Cardiac septum (tissue), 1 donor: ENCODE measurements around the gene FLOT2. TPM values are rescaled to one million over a fixed set of nuclear protein-coding genes. Genes with fewer than 3 reads are reported as not detected.
"Not testable (repeated sequence)": the region's sequence is repeated elsewhere in the genome, so short reads cannot be mapped to it uniquely, and the experiment has no call there.

Source experiments
- DNase-seq: peaks from one replicate; pipeline ENCODE4 v3.0.0-alpha.2; 2020; ENCODE audit warnings: low spot score
- intact Hi-C: fragments of 100-400 bp; cut with DNase I; formaldehyde crosslinking; loops from one replicate; pipeline ENCODE4 v1.14.0; 2022
- long read RNA-seq: library from polyadenylated mRNA; unstranded; transcript quantifications from one replicate; pipeline ENCODE4 v2.0.0, GENCODE V29; 2021
- total RNA-seq: library from RNA; stranded (reverse); fragmentation: NEBNext Ultra II Directional; extraction: Animal tissue kit (Norgen Biotek cat#: 25700); gene quantifications from one replicate; pipeline ENCODE4 v1.2.1, GENCODE V29; 2021
- donor health status: DM: no; HTN: no; CAD: no.

The FLOT2 gene, protein sequence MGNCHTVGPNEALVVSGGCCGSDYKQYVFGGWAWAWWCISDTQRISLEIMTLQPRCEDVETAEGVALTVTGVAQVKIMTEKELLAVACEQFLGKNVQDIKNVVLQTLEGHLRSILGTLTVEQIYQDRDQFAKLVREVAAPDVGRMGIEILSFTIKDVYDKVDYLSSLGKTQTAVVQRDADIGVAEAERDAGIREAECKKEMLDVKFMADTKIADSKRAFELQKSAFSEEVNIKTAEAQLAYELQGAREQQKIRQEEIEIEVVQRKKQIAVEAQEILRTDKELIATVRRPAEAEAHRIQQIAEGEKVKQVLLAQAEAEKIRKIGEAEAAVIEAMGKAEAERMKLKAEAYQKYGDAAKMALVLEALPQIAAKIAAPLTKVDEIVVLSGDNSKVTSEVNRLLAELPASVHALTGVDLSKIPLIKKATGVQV
- 80.4 TPM for total RNA-seq
- long read RNA-seq, transcript FLOT2-202 (11 exons, 2,618 nt): major isoform, 174 of 230 reads
- long read RNA-seq, transcript FLOT2-210 (11 exons, 2,585 nt): minor isoform, 6 of 230 reads
- long read RNA-seq, partial matches to known transcripts: 27 of 230 reads
- long read RNA-seq, other reads (novel, unspliced or antisense): 21 of 230 reads

DNA sequence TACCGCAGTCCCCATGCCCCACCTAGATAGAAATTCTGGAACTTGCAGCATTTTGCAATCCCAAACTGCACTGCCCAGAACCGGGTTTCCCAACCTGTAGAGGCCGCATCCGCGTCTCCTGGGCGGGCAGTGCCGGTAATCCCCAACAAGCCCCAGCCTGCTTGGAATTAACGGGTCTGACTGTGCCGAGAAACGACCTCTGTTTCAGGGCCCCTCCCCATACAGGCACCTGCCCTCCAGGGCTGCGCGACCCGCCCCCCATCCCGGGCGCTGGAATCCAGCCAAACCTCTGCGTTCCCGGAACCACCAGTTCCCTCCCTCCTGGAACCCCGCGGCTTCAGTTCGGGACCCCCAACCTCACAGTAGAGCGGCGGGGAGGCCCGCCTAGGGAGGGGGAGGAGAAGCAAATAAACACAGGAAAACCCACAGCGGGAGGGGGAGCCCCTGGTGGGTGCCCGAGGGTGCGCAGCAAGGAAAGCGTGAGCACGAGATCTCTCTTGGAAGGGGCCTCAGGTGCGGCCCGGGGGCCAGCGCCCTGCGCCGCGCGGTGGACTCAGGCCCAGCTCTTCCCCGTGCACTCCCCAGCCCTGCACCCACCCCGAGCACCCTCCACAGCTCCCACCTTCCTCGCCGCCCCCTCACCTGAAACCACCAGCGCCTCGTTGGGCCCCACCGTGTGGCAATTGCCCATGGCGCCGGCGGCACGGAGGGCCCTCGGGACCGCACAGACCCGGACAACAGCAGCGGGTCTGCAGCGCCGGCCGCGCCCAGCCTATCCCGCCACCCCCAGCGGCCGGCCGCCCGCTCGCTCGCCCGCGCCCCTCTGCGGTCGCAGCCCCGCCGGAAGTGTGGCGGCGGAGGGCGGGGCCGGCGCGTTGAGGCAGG is at the start of gene FLOT2:
TSS of gene FLOT2 (minus strand) at position 850 of the 885 bp plus-strand sequence. CDS start at position 691, 159 bp downstream.
- intact Hi-C loops: loop anchor here (2.0 to 5.0 kb wide), 2 partner anchors 52 to 55 kb away; partner anchors contain the start of gene FAM222B
- peak; percentile 94 for DNase-seq

DNA sequence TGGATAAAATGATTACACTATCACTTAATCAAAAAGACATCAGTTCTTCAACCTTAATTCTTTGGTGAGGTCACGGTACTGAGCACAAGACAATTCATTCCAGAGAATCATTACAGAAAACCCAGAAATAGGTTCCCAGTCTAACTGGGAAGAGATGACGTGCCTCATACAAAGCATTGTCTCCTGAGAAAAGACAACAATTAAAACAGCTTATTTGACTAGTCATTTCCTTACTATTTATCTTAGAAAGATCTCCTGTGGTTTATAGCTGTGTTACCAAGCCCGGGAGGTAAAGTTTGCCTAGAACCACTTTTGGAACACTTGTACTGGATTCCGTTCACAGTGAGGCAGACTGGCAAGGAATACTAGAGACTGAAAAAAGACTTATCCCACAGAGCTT is 48.7 kb upstream of the FLOT2 start:
- intact Hi-C loops: no loop called here
- DNase-seq: no peak

DNA sequence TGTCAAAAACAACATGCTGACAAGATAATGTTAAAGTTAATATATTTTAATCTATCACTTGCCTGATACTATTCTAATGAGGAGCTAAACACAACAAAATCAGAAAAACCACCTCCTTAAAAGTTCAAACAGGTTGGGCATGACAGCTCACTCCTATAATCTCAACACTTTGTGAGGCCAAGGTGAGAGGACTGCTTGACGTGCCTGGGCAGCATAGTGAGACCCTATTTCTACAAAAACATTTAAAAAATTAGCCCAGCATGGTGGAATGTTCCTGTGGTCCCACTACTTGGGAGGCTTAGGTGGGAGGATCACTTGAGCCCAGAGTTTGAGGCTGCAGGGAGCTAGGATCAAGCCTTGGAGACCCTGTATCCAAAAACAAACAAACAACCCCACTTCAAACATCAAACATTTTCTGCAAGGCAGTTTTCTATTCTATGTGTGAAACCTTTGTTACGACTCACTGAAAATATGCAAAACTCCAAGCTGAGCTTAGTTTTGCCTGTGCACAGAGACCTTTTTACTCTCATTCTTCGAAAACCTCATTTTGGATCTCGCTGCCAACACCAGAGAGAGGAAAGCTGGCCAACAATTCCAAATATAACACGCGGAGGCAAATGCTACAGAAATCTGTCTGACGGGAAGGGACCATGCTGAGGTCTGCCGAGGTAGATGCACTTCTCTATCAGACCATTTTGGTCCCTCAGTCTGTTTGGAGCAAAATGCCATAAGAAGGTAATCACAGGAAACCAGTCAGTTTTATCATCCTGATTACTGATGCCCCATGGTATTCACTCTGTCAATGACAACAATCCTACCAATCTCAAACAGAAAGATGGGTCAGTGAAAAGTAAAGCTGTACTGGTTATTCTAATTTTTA is 47.6 kb upstream of the FLOT2 start:
- no peak for DNase-seq
- intact Hi-C loops: loop anchor here (1.0 kb wide), 1 partner anchor 44 kb away; no protein-coding TSS in a partner anchor

- intact Hi-C loops: no loop called here
- DNase-seq: no peak
These were observed 46.8 kb upstream of the FLOT2 start for GRCh38 chr17:28944343-28944742.

- intact Hi-C loops: no loop called here
- DNase-seq: no peak
These were observed 45.4 kb upstream of the FLOT2 start for GRCh38 chr17:28942925-28943324.

GRCh38 chr17:28941251-28941650 is 43.7 kb upstream of the FLOT2 start:
- no peak for DNase-seq
- intact Hi-C loops: no loop called here

DNA sequence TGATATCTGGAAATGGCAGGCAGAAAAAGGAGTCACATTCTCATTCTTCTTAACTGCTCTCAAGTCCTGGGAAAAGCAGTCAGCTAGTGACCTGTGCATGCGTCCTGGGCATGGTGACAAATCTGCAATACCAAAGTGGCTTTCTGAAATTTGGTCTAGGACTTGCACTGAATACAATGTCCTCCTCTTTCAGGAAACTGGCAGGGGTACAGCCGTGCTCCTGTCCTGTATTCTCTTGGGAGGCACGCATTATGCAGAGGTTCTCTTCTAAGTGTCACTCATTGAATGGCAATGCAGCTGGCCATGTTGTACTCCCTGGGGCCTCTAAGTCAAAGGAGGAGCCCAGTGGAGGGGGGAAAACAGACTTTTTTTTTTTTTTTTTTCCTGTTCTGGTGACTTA is 43.1 kb upstream of the FLOT2 start:
- intact Hi-C loops: no loop called here

GRCh38 chr17:28940142-28940541 is 42.6 kb upstream of the FLOT2 start:
- intact Hi-C loops: no loop called here
- DNase-seq: no peak

More for the DNA sequence above, 43.1 kb upstream of the FLOT2 start:
- DNase-seq: no peak

DNA sequence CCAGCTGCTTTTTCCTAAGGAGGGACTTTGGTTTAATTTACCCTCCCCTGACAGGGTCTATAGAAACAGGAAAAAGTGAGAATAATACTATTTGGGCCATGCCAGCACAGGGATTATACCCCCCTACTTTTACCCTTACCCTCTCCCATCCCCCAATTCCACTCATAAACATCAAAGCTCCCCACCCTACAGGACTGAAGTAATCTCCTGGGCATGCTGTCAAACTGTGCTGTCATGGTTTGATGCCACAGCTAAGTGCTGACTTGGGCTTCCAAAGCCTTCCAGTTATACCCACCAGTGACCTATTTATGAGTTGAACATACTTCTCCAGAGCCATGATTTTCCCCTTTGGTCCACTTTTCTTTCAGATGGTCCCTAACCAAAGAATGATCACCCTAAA is 41.0 kb upstream of the FLOT2 start:
- DNase-seq: no peak
- intact Hi-C loops: no loop called here

GRCh38 chr17:28937044-28937729 is 39.7 kb upstream of the FLOT2 start:
- intact Hi-C loops: no loop called here
- no peak for DNase-seq

- DNase-seq: no peak
- intact Hi-C loops: no loop called here
These were observed 38.4 kb upstream of the FLOT2 start for GRCh38 chr17:28935744-28936460.

DNA sequence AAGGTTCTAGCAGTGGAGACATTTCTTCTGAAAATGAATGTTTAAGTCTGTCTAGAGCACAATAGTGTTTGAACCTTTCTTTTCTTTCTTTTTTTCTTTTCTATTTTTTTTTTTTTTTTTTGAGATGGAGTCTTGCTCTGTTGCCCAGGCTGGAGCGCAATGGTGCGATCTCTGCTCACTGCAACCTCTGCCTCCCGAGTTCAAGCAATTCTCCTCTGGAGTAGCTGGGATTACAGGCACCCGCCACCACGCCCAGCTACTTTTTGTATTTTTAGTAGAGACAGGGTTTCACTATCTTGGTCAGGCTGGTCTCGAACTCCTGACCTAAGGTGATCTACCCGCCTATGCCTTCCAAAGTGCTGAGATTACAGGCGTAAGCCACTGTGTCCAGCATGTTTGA is 37.0 kb upstream of the FLOT2 start:
- intact Hi-C loops, DNase-seq: not testable (repeated sequence)

GRCh38 chr17:28929787-28930186 is 32.3 kb upstream of the FLOT2 start:
- intact Hi-C loops: no loop called here
- no peak for DNase-seq

- no peak for DNase-seq
- intact Hi-C loops: no loop called here
These were observed 30.5 kb upstream of the FLOT2 start for GRCh38 chr17:28928061-28928460.

GRCh38 chr17:28926786-28927185 is 29.3 kb upstream of the FLOT2 start:
- no peak for DNase-seq
- intact Hi-C loops: no loop called here

GRCh38 chr17:28926366-28926765 is 28.8 kb upstream of the FLOT2 start:
- DNase-seq: no peak
- intact Hi-C loops: no loop called here

GRCh38 chr17:28925912-28926365 is 28.4 kb upstream of the FLOT2 start:
- no peak for DNase-seq
- intact Hi-C loops: no loop called here

GRCh38 chr17:28920201-28920600 is 22.7 kb upstream of the FLOT2 start:
- intact Hi-C loops: no loop called here

More at GRCh38 chr17:28920201-28920600, 22.7 kb upstream of the FLOT2 start:
- DNase-seq: no peak
